Measurements from ENCODE around the gene ATF1. TPM values are rescaled to one million over a fixed set of nuclear protein-coding genes. Genes with fewer than 3 reads are reported as not detected.

Gene ATF1
- total RNA-seq, 1 donor from 2014 or later = 25.0 TPM

DNA sequence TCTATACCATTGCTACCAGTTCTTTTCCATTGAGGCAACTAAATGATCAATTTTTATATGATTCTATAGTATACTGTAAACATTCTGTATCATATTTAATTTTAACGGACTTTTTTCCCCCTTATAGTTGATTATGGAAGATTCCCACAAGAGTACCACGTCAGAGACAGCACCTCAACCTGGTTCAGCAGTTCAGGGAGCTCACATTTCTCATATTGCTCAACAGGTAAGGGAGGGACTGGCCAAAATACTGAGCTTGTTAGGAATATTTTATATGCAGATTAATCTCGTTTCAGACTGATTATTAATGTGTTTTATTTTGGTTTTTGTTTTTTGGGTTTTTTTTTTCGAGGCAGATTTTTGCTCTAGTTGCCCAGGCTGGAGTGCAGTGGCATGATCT lies 16.1 kb downstream of the ATF1 start:
- no peak overlapping the region for H3K4me3 ChIP-seq (ENCODE audit: insufficient read depth, low read depth, low read length)
- H4K20me1 ChIP-seq (ENCODE audit: insufficient read depth, low read length) = peaks cover 19% of the 10 kb centered on the region
- DNase-seq (ENCODE audit: low read depth) (no peak), FAIRE-seq (no peak)
- no peaks in the 10 kb centered on the region for H3K27me3 ChIP-seq (ENCODE audit: insufficient read depth, low read length)
- Mint-ChIP-seq H3K27me3 (ENCODE audit: low read depth, unreplicated experiment) (no peaks in the 10 kb centered on the region), H3K4me3 (ENCODE audit: unreplicated experiment) (no peak overlapping the region), H3K9me3 (ENCODE audit: unreplicated experiment) (no peaks in the 10 kb centered on the region), H3K27ac (ENCODE audit: unreplicated experiment) (no peak overlapping the region), H3K4me1 (ENCODE audit: low read depth, unreplicated experiment) (no peaks in the 10 kb centered on the region), H3K36me3 (ENCODE audit: low read depth, unreplicated experiment) (peaks cover 7% of the 10 kb centered on the region)
- H3K27ac ChIP-seq (ENCODE audit: low read depth, low read length) = no peak overlapping the region
- TF ChIP-seq EZH2 (IDR thresholded peaks at IDR 0.05; ENCODE audit: insufficient read depth, low read length) = no peak
- TF ChIP-seq, protein P1, sequence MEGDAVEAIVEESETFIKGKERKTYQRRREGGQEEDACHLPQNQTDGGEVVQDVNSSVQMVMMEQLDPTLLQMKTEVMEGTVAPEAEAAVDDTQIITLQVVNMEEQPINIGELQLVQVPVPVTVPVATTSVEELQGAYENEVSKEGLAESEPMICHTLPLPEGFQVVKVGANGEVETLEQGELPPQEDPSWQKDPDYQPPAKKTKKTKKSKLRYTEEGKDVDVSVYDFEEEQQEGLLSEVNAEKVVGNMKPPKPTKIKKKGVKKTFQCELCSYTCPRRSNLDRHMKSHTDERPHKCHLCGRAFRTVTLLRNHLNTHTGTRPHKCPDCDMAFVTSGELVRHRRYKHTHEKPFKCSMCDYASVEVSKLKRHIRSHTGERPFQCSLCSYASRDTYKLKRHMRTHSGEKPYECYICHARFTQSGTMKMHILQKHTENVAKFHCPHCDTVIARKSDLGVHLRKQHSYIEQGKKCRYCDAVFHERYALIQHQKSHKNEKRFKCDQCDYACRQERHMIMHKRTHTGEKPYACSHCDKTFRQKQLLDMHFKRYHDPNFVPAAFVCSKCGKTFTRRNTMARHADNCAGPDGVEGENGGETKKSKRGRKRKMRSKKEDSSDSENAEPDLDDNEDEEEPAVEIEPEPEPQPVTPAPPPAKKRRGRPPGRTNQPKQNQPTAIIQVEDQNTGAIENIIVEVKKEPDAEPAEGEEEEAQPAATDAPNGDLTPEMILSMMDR (IDR thresholded peaks at IDR 0.05; ENCODE audit: insufficient read depth, low read depth, low read length) = no peak
- H3K9ac ChIP-seq (ENCODE audit: low read length) = no peak overlapping the region
- no peaks in the 10 kb centered on the region for H3K4me1 ChIP-seq (ENCODE audit: insufficient read depth, low read length)
- H3K9me3 ChIP-seq (ENCODE audit: insufficient read depth, low read depth, low read length) = no peaks in the 10 kb centered on the region
- peaks cover 5% of the 10 kb centered on the region for H3K36me3 ChIP-seq (ENCODE audit: insufficient read depth, low read length)
- H3K79me2 ChIP-seq (ENCODE audit: insufficient read depth, low read length) = peaks cover 52% of the 10 kb centered on the region
- no peak overlapping the region for H2AFZ ChIP-seq (ENCODE audit: low read depth, low read length)
- H3K4me2 ChIP-seq (ENCODE audit: low read length) = no peak overlapping the region

DNA sequence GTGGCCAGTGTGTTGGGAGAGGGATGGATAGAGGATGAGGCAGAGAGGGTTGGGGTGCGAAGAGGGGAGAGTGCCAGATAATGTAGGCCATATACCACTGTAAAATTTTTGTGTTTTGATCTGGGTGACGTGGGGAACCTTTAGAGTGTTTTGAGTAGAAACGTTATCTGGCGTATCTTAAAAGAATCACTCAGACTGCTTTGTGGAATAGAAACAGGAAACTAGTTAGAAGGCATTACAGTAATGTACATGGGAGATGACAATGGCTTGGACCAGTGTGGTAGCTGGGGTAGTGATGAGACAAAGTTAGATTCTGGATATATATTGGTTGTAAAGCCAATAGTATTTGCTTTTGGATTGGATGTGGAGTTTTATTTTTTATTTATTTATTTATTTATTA lies 20.6 kb downstream of the ATF1 start:
- H3K4me1 ChIP-seq (ENCODE audit: insufficient read depth, low read length) = peaks cover 35% of the 10 kb centered on the region
- TF ChIP-seq, protein P1 (IDR thresholded peaks at IDR 0.05; ENCODE audit: insufficient read depth, low read depth, low read length) = no peak
- no peak for TF ChIP-seq EZH2 (IDR thresholded peaks at IDR 0.05; ENCODE audit: insufficient read depth, low read length)
- peaks cover 4% of the 10 kb centered on the region for H4K20me1 ChIP-seq (ENCODE audit: insufficient read depth, low read length)
- no peak for DNase-seq (ENCODE audit: low read depth)
- no peaks in the 10 kb centered on the region for H3K9me3 ChIP-seq (ENCODE audit: insufficient read depth, low read depth, low read length)
- peaks cover 12% of the 10 kb centered on the region for H3K36me3 Mint-ChIP-seq (ENCODE audit: low read depth, unreplicated experiment)
- H3K36me3 ChIP-seq (ENCODE audit: insufficient read depth, low read length) = peaks cover 5% of the 10 kb centered on the region
- peaks cover 3% of the 10 kb centered on the region for H3K9me3 Mint-ChIP-seq (ENCODE audit: unreplicated experiment)
- peaks cover 22% of the 10 kb centered on the region for H3K79me2 ChIP-seq (ENCODE audit: insufficient read depth, low read length)
- no peak overlapping the region for H3K9ac ChIP-seq (ENCODE audit: low read length)
- no peak overlapping the region for H3K4me3 Mint-ChIP-seq (ENCODE audit: unreplicated experiment)
- H3K27me3 ChIP-seq (ENCODE audit: insufficient read depth, low read length) = no peaks in the 10 kb centered on the region
- H3K4me3 ChIP-seq (ENCODE audit: insufficient read depth, low read depth, low read length) = no peak overlapping the region
- no peaks in the 10 kb centered on the region for H3K27me3 Mint-ChIP-seq (ENCODE audit: low read depth, unreplicated experiment)
- no peak for FAIRE-seq
- no peak overlapping the region for H3K27ac ChIP-seq (ENCODE audit: low read depth, low read length)
- no peak overlapping the region for H2AFZ ChIP-seq (ENCODE audit: low read depth, low read length)
- H3K4me1 Mint-ChIP-seq (ENCODE audit: low read depth, unreplicated experiment) = peaks cover 19% of the 10 kb centered on the region
- no peak overlapping the region for H3K4me2 ChIP-seq (ENCODE audit: low read length)
- H3K27ac Mint-ChIP-seq (ENCODE audit: unreplicated experiment) = no peak overlapping the region

DNA sequence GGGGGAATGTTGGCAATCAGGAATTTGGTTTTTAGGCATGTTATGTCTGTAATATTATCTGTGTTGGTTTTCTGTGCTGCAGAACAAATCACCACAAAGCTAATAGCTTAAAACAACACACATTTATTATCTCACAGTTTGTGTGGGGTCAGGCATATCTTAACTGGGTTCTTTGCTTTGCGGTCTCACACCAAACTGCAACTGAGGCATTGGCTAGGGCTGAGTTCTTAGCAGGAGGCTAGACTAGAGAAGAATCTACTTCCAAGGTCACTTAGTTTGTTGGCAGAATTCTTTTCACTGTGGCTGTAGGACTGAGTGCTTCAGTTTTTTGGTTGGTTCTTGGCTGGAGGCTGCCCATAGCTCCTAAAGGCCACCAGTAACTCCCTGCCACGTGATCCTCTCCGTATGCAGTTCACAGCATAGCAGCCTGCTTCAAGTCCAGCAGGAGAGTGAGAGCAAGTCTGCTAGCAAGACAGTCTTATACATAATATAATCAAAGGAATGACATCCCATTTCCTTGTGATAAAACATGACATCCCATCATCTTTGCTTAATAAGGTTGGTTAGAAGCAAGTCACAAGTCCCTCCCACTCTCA lies 21.6 kb downstream of the ATF1 start:
- peaks cover 19% of the 10 kb centered on the region for H3K79me2 ChIP-seq (ENCODE audit: insufficient read depth, low read length)
- DNase-seq (ENCODE audit: low read depth) = peak; percentile 80
- peaks cover 35% of the 10 kb centered on the region for H3K4me1 ChIP-seq (ENCODE audit: insufficient read depth, low read length)
- H3K4me1 Mint-ChIP-seq (ENCODE audit: low read depth, unreplicated experiment) = peaks cover 19% of the 10 kb centered on the region
- TF ChIP-seq EZH2 (IDR thresholded peaks at IDR 0.05; ENCODE audit: insufficient read depth, low read length) = no peak
- TF ChIP-seq, protein P1 (IDR thresholded peaks at IDR 0.05; ENCODE audit: insufficient read depth, low read depth, low read length) = no peak
- peak overlapping the region; percentile 76 for H3K9ac ChIP-seq (ENCODE audit: low read length)
- no peaks in the 10 kb centered on the region for H3K27me3 ChIP-seq (ENCODE audit: insufficient read depth, low read length)
- H3K9me3 ChIP-seq (ENCODE audit: insufficient read depth, low read depth, low read length) = no peaks in the 10 kb centered on the region
- H3K4me2 ChIP-seq (ENCODE audit: low read length) = peak overlapping the region; percentile 81
- no peaks in the 10 kb centered on the region for H3K27me3 Mint-ChIP-seq (ENCODE audit: low read depth, unreplicated experiment)
- H3K36me3 ChIP-seq (ENCODE audit: insufficient read depth, low read length) = peaks cover 5% of the 10 kb centered on the region
- peaks cover 10% of the 10 kb centered on the region for H3K36me3 Mint-ChIP-seq (ENCODE audit: low read depth, unreplicated experiment)
- H3K4me3 ChIP-seq (ENCODE audit: insufficient read depth, low read depth, low read length) = no peak overlapping the region
- H3K27ac Mint-ChIP-seq (ENCODE audit: unreplicated experiment) = no peak overlapping the region
- H3K9me3 Mint-ChIP-seq (ENCODE audit: unreplicated experiment) = peaks cover 3% of the 10 kb centered on the region
- peaks cover 6% of the 10 kb centered on the region for H4K20me1 ChIP-seq (ENCODE audit: insufficient read depth, low read length)
- H3K4me3 Mint-ChIP-seq (ENCODE audit: unreplicated experiment) = no peak overlapping the region
- FAIRE-seq = no peak
- peak overlapping the region; percentile 92 for H3K27ac ChIP-seq (ENCODE audit: low read depth, low read length)
- no peak overlapping the region for H2AFZ ChIP-seq (ENCODE audit: low read depth, low read length)
